ENCODE results near the gene CD27.

The CD27 gene

DNA sequence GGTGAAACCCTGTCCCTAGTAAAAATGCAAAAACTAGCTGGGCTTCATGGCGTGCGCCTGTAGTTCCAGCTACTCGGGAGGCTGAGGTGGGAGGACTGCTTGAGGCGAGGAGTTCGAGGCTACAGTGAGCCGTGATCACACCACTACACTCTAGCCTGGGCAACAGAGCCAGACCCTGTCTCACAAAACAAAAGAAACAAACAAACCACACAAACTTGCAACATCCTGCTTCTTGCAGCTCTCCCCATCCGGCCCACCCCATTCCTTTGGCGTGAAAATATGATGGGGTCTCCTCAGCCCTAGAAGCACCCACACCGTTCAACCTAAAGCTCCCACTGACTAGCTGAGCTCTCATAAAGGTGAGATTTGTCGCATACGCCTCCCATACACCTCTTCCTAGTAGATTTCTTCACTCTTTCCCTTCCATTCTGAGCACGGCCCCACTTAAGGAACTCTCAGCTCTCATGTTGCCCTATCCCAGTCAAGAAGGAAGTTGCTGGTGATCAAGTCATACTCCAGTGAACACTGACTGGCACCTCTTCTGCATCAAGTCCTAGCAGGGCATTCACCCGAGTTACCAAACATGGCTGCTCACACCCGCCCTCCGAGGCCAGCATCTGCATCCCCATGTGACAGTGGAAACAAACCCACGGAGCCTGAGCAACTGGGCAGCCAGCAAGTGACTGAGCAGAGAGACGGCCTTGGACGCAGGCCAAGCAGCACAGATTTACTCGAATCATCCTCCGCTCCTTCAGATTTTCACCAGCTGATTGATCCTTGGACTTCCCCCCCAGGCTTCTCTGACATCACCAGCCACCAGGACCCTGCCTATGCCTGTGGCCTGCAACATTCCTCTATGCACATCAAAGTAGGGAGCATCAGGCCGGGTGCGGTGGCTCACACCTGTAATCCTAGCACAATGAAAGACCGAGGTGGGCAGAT, 18.9 kb upstream of the CD27 start:
- H3K4me3 ChIP-seq (ENCODE audit: low read length), result no peak overlapping the region
- no peak for TF ChIP-seq ZNF274 (IDR thresholded peaks at IDR 0.05; ENCODE audit: low read depth, low read length)

DNA sequence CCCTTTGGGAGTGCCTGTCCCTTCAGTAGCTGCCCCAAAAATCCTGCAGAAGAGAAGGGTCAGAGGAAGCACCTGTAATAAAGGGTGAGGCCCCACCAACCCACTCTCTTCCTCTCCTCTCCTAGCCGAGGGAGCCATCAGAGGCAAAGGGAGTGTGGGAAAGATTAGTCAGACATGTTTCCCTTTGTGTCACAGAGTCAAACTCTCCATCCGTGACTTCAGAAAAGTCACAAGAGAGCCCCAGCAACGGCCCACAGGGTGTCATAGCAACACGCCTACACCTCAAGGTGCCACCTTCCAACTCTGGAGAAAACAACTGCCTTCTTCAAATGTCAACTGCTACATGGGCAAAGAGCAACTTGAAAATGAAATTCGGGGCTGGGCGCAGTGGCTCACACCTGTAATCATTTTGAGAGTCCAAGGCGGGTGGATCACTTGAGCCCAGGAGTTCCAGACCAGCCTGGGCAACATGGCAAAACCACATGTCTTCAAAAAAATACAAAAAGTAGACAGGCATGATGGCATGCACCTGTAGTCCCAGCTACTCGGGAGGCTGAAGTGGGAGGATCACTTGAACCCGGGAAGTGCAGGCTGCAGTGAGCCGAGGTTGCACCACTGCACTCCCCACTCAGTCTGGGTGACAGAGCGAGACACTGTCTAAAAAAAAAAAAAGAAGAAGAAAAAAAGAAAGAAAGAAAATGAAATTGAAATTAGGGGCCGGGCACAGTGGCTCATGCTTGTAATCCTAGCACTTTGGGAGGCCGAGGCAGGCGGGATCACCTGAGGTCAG, 17.7 kb upstream of the CD27 start:
- H3K4me3 ChIP-seq (ENCODE audit: low read length), result peak overlapping the region; percentile 23; the same call in 1 of the 2 replicates
- no peak for TF ChIP-seq ZNF274 (IDR thresholded peaks at IDR 0.05; ENCODE audit: low read depth, low read length)

DNA sequence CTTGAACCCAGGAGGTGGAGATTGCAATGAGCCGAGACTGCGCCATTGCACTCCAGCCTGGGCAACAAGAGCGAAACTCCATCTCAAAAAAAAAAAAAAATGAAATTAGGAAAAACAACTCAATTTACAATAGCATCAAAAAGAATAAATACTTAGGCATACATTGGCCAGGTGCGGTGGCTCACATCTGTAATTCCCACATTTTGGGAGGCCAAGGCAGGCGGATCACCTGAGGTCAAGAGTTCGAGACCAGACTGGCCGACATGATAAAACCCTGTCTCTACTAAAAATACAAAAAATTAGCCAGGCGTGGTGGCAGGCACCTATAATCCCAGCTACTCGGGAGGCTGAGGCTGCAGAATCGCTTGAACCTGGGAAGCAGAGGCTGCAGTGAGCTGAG, 17.0 kb upstream of the CD27 start:
- H3K4me3 ChIP-seq (ENCODE audit: low read length), result peak overlapping the region; percentile 23; the same call in 1 of the 2 replicates

DNA sequence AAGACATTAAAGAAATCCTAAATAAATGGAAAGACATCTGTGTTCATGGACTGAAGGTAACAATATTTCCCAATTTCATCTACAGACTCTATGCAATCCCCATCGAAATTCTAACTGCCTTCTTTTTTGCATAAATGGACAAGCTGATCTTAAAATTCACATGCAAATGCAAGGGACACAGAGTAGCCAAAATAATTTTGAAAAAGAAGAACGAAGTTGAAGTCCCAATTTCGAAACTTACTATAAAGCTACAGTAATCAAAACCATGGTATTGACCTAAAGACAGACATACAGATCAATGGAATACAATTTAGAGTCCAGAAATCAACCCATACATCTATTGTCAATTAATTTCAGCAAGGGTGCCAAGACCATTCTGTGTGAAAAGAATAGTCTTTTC, 16.4 kb upstream of the CD27 start:
- H3K4me3 ChIP-seq (ENCODE audit: low read length), result no peak overlapping the region

DNA sequence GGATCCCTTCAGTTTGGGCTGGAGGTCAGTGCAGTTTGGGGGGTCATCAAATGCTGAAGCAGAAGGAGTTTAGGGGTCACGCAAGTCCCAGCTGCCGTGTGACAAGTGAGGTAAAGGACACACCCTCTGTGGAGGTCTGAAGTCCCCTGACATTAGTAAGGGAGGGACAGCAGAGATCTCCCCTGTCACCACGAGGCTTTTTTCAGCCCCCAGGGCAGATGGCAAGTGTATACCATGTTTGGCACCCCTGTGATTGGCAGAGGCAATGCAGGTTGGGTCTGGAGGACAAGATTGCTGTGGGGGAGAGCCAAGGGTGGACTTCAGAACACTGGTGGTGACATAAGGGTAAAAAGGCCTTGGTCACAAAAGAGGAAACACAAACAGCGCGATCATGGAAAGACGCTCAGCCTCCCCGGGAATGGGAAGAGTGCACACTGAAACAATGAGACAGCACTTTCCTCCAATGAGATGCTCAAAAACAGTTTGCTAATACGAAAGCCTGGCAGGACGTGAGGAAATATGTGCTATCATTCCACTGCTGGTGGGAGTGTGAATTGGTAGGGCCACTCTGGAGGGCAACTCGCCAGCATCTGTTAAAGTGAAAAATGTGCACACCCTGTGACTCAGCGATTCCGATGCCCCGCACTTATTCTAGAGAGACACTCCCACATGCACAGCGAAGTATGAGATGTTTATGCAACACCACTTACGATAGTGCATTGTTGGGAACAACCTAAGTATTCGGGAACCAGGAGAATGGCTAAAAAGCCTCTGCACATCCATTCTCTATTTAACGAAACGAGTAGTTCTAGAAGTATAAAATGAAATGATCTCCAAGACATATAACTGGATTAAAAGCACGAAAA, 14.4 kb upstream of the CD27 start:
- TF ChIP-seq ZNF274 (IDR thresholded peaks at IDR 0.05; ENCODE audit: low read depth, low read length), result no peak
- no peak overlapping the region for H3K4me3 ChIP-seq (ENCODE audit: low read length)

More for the DNA sequence above, 16.4 kb upstream of the CD27 start:
- no peak for TF ChIP-seq ZNF274 (IDR thresholded peaks at IDR 0.05; ENCODE audit: low read depth, low read length)

DNA sequence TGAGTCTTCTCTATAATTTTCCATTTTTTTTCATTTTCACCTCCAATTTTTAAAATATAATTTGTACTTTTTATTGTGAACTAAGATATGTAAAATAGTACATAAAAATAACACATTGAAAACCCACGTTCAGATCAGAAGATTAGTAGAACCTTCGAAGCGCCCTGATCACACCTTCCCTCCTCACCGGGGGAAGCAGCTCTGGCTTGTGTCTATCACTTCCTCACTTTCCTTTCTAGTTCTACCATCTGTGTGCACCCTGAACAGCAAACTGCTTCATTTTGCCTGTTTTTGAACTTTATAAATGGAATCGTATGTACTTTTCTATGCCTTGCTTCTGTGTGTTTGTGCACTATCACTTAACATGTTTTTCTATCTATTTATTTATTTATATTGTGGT, 11.8 kb upstream of the CD27 start:
- no peak for TF ChIP-seq ZNF274 (IDR thresholded peaks at IDR 0.05; ENCODE audit: low read depth, low read length)
- H3K4me3 ChIP-seq (ENCODE audit: low read length), result no peak overlapping the region

DNA sequence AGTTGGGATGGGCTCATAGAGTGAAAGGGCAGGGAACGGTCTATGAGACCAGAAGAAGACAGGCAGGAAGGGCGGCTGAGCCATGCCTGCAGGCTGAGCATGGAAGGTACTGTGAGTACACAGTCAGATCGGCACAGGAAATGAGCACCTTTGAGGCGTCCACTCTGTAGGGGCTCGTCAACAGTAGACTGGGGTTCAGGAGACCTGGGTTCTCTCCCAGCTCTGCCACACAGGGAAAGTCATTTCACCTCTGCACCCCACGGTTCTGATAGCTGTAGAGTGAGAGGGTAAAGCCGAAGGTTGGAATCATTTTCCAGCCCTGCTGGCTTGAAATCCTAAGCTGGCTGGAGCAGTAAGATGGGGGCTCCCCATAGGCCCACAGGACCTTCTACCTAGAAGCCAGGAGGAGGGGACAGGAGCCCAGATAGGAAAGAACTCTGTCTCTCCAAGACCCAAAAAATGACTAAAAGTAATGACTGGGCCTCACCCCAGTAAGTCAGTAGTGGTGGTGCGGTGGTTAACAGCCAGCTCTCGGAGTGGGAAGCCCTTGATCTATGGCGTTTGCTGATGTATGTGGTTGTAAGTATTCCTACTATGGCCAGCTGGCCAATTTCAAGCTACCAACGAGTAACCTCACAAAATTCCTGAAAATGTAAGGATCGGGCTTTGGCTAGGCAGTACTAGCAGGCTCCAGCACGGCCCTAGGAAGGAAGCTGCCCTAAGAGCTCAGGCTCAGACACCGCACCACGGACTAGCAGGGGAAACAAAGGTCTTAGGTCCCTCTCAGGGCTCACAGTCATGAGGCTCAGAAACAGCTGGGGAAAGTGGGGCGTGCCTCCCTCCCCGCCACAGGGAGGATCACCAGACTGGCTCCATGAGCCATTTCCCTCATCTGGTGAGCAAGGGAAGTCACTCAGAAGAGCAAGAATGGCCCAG, 10.3 kb upstream of the CD27 start:
- H3K4me3 ChIP-seq (ENCODE audit: low read length), result no peak overlapping the region
- no peak for TF ChIP-seq ZNF274 (IDR thresholded peaks at IDR 0.05; ENCODE audit: low read depth, low read length)

DNA sequence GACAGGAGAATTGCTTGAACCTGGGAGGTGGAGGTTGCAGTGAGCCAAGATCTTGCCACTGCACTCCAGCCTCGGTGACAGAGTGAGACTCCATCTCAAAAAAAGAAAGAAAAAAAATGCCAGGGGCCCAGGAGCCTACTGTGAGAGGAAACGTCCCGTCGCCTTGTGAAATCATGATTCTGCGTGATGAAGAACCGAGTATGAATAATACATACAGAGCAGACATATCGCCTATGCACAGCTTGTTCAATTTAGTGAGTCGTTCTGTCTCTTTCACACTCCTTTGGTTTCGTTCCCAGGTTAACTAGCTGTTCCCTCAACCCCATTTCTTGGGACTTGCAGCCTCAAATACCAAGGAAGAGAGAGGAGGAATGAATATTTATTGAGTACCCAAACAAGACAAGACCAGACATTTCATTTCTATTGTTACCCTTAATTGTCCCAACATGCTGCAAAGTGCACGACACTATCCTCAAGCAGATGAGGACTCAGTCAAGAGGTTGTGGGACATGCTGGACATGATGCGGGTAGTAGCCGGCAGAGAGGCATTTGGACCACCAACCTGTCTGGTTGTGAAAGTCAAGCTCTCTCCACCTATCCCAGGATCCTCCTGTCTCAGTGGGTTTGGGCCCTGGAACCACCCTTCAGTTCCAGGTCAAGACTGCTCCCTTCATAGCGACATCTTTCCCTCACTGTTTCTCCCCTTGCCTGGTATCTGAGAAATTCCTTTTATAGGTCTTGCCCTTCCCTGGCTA, 8.6 kb upstream of the CD27 start:
- TF ChIP-seq ZNF274 (IDR thresholded peaks at IDR 0.05; ENCODE audit: low read depth, low read length), result no peak
- H3K4me3 ChIP-seq (ENCODE audit: low read length), result no peak overlapping the region

DNA sequence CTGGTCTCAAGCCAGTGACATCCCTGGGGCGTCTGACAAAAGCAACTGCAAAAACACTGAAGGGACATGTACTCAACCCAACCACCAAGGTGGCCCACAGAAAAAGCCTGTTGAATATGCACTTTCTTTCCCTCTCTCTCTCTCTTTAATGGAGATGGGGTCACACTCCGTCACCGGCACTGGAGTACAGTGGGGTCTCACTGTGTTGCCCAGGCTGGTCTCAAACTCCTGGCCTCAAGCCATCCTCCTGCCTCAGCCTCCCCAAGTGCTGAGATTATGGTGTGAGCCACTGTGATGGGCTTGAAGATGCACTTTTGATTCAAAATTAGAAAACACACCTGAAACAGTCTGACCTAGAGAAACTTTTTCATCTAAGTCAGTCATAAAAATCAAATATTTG, 7.2 kb upstream of the CD27 start:
- H3K4me3 ChIP-seq (ENCODE audit: low read length), result no peak overlapping the region
- TF ChIP-seq ZNF274 (IDR thresholded peaks at IDR 0.05; ENCODE audit: low read depth, low read length), result no peak

DNA sequence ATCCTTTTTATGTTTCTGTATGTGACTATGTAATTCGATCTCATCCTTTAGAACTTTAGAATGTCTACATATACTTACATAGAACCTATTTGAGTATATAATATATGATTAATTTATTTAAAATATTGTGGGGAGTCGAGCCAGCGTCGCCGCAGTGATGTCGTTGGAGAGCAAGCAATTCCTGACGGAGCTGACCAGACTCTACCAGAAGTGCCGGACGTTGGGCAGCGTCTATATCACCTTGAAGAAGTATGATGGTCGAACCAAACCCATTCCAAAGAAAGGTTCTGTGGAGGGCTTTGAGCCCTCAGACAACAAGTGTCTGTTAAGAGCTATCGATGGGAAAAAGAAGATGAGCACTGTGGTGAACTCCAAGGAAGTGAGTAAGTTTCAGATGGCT, 6.4 kb upstream of the CD27 start:
- H3K4me3 ChIP-seq (ENCODE audit: low read length), result no peak overlapping the region
- TF ChIP-seq ZNF274 (IDR thresholded peaks at IDR 0.05; ENCODE audit: low read depth, low read length), result no peak

DNA sequence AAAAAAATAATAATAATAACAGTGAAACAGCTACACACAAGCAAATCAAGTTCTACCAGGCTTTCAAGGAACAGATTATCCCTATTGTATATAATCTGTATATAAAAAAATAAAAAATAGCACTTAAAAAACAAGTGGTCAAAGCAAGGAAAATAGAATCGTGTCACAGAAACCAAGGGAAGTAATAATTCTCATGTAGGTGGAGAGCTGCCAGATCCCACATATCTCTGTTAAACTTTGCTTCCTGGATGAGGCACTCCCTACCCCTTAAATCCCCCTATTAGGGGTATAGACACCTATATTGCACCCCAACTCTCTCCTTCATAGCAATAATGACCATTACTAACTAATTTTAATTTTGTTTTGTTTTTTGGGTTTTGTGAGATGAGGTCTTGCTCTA, 4.4 kb upstream of the CD27 start:
- H3K4me3 ChIP-seq (ENCODE audit: low read length), result no peak overlapping the region
- no peak for TF ChIP-seq ZNF274 (IDR thresholded peaks at IDR 0.05; ENCODE audit: low read depth, low read length)

DNA sequence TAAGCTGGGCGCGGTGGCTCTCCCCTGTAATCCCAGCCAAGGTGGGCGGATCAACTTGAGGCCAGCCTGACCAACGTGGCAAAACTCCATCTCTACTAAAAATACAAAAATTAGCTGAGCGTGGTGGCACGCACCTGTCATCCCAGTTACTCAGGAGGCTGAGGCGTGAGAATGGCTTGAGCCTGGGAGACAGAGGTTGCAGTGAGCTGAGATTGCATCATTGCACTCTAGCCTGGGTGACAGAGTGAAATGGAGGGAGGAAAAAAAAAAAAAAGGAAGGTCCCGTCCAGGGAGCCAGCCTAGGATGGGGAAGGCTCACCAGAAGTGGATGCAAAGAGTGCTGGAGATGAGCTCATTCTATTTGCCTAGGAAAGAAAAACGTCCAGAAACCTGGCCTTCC, 1.9 kb upstream of the CD27 start:
- no peak overlapping the region; the same call in 1 of the 2 replicates for H3K4me3 ChIP-seq (ENCODE audit: low read length)
- no peak for TF ChIP-seq ZNF274 (IDR thresholded peaks at IDR 0.05; ENCODE audit: low read depth, low read length)
